HG03432 (cell line): ENCODE data around the gene LILRB3.
"Not testable (repeated sequence)": the region's sequence is repeated elsewhere in the genome, so short reads cannot be mapped to it uniquely, and the experiment has no call there.

ENCODE experiments used
- ATAC-seq: cut with Tn5 transposase; IDR thresholded peaks from one replicate; pipeline ENCODE4 v1.9.1; 2021; ENCODE audit warnings: mild to moderate bottlenecking, moderate library complexity; ENCODE audit not compliant: unreplicated experiment

LILRB3 gene

GRCh38 chr19:54222474-54223276 is at the start of gene LILRB3:
Gene LILRB3, minus strand, starts transcription at chr19:54223007. Its CDS starts 31 bp downstream, at chr19:54222976.
- ATAC-seq: not testable (repeated sequence)

- ATAC-seq: not testable (repeated sequence)
Observed at GRCh38 chr19:54272181-54272580, 49.4 kb upstream of the LILRB3 start.

- ATAC-seq: not testable (repeated sequence)
Observed at GRCh38 chr19:54271587-54271986, 48.8 kb upstream of the LILRB3 start.

- ATAC-seq: no peak
Observed at GRCh38 chr19:54271106-54271505, 48.3 kb upstream of the LILRB3 start.

GRCh38 chr19:54268936-54269335 is 46.1 kb upstream of the LILRB3 start:
- no peak for ATAC-seq

- ATAC-seq: no peak
Observed at GRCh38 chr19:54266133-54266532, 43.3 kb upstream of the LILRB3 start.

- no peak for ATAC-seq
Observed at GRCh38 chr19:54262470-54262869, 39.7 kb upstream of the LILRB3 start.

- ATAC-seq: no peak
Observed at GRCh38 chr19:54262066-54262465, 39.3 kb upstream of the LILRB3 start.

GRCh38 chr19:54257116-54257480 is 34.3 kb upstream of the LILRB3 start, which contains the start of gene LILRB5:
Gene LILRB5, minus strand, starts transcription at chr19:54257273. Its CDS starts 80 bp downstream, at chr19:54257193.
- no peak for ATAC-seq

GRCh38 chr19:54256250-54257115 is 33.7 kb upstream of the LILRB3 start:
- no peak for ATAC-seq

GRCh38 chr19:54255105-54255775 is 32.4 kb upstream of the LILRB3 start:
- ATAC-seq: no peak

GRCh38 chr19:54254195-54254906 is 31.5 kb upstream of the LILRB3 start:
- no peak for ATAC-seq

- ATAC-seq: no peak
Observed at GRCh38 chr19:54253331-54254194, 30.8 kb upstream of the LILRB3 start.

- ATAC-seq: no peak
Observed at GRCh38 chr19:54252845-54253244, 30.0 kb upstream of the LILRB3 start.

GRCh38 chr19:54252243-54252642 is 29.4 kb upstream of the LILRB3 start:
- ATAC-seq: no peak

GRCh38 chr19:54248016-54248601 is 25.3 kb upstream of the LILRB3 start:
- ATAC-seq: no peak

- no peak for ATAC-seq
Observed at GRCh38 chr19:54247106-54247930, 24.5 kb upstream of the LILRB3 start.

GRCh38 chr19:54245936-54246335 is 23.1 kb upstream of the LILRB3 start:
- no peak for ATAC-seq
